Kidney epithelial cell (primary cell): ENCODE measurements around the gene B3GALT6. TPM values are rescaled to one million over a fixed set of nuclear protein-coding genes. Genes with fewer than 3 reads are reported as not detected.

Experiments
- DNase-seq: peaks from one replicate; pipeline ENCODE4 v3.0.0-alpha.2; 2010; ENCODE audit warnings: low read depth
- H3K27me3 ChIP-seq: 2 replicates; pipeline ENCODE4 v1.6.0; 2011; ENCODE audit warnings: low read length; ENCODE audit not compliant: control insufficient read depth, insufficient read depth
- H3K36me3 ChIP-seq: 2 replicates; pipeline ENCODE4 v1.5.1; 2011; ENCODE audit warnings: low read length; ENCODE audit not compliant: control insufficient read depth, insufficient read depth
- H3K4me3 ChIP-seq: 2 replicates; pipeline ENCODE4 v1.5.1; 2011; ENCODE audit warnings: low read depth, mild to moderate bottlenecking, control low read depth, low read length
- total RNA-seq: library from RNA; depleted of rRNA; stranded (reverse); fragments of >200 nt; gene quantifications from 2 replicates; pipeline ENCODE4 v1.2.3, GENCODE V29; 2015
- TF ChIP-seq, protein P1 (sequence below): IDR thresholded peaks from 2 replicates; pipeline ENCODE4 v1.5.1; 2011; ENCODE audit warnings: mild to moderate bottlenecking, moderate library complexity, low read length, control low read depth, inconsistent platforms; ENCODE audit not compliant: insufficient read depth, poor library complexity, severe bottlenecking

The B3GALT6 gene
- total RNA-seq, 1 donor from 2014 or later: 43.7 TPM

DNA sequence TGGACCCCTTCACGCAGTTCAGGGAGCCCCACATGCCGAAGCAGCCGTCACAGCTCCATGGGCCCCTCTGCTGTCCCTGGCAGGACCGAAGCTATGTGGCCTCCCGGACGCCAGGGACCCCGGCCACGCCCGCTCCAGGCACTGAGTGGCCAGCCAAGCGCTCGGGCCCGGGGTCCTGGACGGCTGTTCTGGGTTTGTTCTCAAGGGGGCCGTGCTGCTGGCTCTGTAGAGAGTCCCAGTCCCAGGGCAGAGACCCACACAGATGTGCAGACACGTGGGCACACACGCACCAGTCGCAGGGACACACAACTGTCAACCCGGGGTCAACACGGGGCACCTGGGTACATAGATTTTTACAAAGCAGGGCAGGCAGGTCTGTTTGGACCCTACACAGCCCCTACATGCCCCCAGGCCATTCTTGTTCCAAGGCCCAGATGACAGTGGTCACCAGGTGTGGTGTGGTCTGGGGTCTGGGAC is 6.7 kb downstream of the B3GALT6 start:
- TF ChIP-seq, protein P1, sequence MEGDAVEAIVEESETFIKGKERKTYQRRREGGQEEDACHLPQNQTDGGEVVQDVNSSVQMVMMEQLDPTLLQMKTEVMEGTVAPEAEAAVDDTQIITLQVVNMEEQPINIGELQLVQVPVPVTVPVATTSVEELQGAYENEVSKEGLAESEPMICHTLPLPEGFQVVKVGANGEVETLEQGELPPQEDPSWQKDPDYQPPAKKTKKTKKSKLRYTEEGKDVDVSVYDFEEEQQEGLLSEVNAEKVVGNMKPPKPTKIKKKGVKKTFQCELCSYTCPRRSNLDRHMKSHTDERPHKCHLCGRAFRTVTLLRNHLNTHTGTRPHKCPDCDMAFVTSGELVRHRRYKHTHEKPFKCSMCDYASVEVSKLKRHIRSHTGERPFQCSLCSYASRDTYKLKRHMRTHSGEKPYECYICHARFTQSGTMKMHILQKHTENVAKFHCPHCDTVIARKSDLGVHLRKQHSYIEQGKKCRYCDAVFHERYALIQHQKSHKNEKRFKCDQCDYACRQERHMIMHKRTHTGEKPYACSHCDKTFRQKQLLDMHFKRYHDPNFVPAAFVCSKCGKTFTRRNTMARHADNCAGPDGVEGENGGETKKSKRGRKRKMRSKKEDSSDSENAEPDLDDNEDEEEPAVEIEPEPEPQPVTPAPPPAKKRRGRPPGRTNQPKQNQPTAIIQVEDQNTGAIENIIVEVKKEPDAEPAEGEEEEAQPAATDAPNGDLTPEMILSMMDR: no peak
- Histone ChIP-seq H3K36me3 (no peaks in the 10 kb centered on the region), H3K4me3 (no peak overlapping the region)

DNA sequence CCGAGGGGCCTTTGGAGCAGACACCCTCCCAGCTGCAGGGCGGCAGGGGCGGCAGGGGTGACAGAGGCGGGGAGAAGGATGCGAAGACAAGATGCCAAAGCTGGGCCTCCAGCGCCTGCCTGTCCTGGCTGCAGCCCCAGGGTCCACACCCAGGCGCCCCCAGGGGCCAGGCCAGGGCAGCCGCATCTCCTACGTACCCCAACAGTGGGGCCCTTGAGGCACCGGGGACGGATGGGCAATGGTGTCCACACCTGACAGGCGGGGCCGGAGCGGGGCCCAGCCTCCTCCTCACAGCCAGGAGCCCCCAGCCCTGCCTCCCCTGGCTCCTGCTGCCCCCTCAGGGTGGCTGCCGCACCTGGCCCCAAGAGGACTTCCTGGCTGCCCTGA is 7.2 kb downstream of the B3GALT6 start:
- TF ChIP-seq, protein P1: no peak

More for the DNA sequence above, 6.7 kb downstream of the B3GALT6 start:
- peaks cover 36% of the 10 kb centered on the region for H3K27me3 ChIP-seq
- no peak for DNase-seq

DNA sequence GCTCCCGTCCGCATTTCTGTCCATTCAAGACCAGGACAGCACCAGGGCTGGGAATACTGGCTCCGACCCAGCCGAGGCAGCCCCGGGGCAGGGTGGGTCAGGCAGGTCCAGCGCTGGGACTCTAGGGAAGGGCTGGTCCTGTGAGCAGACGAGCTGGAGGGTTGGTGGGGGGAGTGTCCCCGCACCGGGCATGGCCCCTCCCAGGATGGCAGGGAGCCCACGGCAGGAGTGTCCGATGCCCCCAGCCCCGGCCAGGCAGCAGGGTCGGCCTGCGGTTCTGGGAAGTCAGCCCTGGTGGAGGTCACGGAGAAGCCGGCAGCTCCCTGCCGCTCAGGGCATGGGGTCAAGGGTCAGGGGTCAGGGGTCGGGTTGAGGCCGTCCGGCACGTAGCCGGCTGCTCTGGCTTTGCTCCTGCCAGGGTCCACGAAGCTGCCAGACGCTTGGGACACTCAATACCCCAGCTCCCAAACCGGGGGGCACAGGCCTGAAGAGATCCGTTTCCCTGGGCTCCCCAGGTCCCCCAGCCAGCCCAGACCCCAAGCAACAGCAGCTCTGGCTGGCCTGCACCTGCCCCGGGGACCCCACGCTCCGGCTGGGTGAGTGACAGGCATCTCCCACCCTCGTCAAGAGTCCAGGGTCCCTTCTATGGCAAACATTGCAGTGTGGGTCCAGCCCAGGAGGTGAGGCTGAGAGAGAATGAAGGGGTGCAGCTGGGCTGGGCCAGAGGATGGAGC is 7.7 kb downstream of the B3GALT6 start:
- TF ChIP-seq, protein P1: no peak
- H3K27me3 ChIP-seq: peaks cover 44% of the 10 kb centered on the region

More for the DNA sequence above, 7.2 kb downstream of the B3GALT6 start:
- Histone ChIP-seq H3K36me3 (no peaks in the 10 kb centered on the region), H3K27me3 (peaks cover 41% of the 10 kb centered on the region), H3K4me3 (no peak overlapping the region)
- no peak for DNase-seq

DNA sequence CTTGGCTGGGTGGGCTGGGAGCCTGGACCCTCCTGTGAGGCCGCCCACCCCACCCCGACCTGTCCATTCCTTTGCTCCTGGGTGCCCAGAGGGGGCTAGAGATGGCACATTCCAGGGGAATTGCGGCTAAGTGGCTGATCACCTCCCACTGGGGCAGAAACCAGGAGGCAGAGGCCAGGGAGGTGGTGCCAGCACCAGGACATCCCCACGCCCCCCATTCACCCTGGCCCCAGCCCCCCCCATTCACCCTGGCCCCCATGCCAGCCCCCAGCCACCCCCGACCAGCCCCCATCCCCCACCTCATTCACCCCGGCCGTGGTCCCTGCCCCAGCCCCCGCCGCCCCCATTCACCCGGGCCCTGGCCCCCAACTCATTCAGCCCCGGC is 8.3 kb downstream of the B3GALT6 start:
- H3K36me3 ChIP-seq: no peaks in the 10 kb centered on the region
- no peak overlapping the region for H3K4me3 ChIP-seq
- TF ChIP-seq, protein P1: no peak
- peaks cover 46% of the 10 kb centered on the region for H3K27me3 ChIP-seq
- no peak for DNase-seq

More for the DNA sequence above, 7.7 kb downstream of the B3GALT6 start:
- no peak for DNase-seq
- H3K36me3 ChIP-seq: no peaks in the 10 kb centered on the region
- no peak overlapping the region for H3K4me3 ChIP-seq

DNA sequence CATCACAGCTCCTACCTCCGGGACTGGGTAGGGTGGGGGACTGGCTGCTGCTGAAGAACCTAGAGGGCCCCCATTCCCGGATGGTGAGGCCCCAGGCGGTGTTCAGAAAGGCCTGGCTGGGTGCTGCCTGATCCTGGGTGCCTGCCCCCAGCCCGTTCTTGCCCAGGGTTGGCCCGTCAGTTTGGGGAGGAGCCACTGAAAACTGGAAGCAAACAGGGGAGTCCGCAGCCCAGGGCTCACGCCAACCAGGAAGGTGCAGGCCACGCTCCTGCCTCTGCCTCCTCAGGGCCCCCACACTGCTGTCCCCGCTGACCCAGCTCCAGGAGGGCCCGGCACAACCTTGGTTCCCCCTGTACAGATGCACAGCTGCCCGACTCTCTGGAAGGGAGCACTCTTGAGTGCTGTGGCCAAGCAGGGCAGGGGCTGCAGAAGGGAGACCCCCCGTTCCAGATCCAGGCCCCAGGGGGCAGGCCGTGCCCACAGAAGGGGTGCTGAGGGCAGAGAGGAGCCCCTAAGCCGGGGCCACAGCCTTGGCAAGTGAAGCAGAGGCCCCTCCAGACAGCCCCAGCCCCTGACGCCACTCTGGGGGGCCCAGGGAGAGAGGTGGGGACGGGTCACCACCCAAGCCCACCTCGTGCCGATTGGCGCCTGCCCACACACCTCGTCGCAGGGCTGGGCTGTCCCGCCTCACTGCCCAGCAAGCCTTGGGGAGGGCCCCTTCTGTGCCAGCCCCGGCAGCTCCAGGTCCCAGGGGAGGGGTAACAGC is 9.0 kb downstream of the B3GALT6 start:
- TF ChIP-seq, protein P1: no peak
- DNase-seq: no peak
- no peaks in the 10 kb centered on the region for H3K36me3 ChIP-seq
- no peak overlapping the region for H3K4me3 ChIP-seq
- peaks cover 53% of the 10 kb centered on the region for H3K27me3 ChIP-seq
